CD4-positive, alpha-beta T cell (primary cell): ENCODE measurements around the gene VPS35. TPM values are rescaled to one million over a fixed set of nuclear protein-coding genes. Genes with fewer than 3 reads are reported as not detected.

Source experiments
- ATAC-seq: fragments of 200-7000 bp; cut with Tn5 transposase; one replicate; pipeline ENCODE4 v1.10.0; 2022; ENCODE audit warnings: mild to moderate bottlenecking; ENCODE audit not compliant: poor library complexity
- CTCF ChIA-PET: fragments of 350-600 bp; sonication (Branson Sonifier 250); formaldehyde crosslinking; loops from one replicate; lab custom pipeline; 2021; ENCODE audit warnings: antibody characterized with exemption, inconsistent platforms; lab: Charles Lee
- POLR2A ChIA-PET: fragments of 350-600 bp; sonication (Branson Sonifier 250); formaldehyde crosslinking; loops from one replicate; lab custom pipeline; 2021; ENCODE audit warnings: antibody characterized with exemption, inconsistent platforms; lab: Charles Lee
- DNase-seq, 14 experiments: peaks; one replicate each; pipeline ENCODE4 v3.0.0-alpha.2; 2013 to 2020; ENCODE audit warnings: mixed read lengths in 2 of 14
- H3K27ac ChIP-seq, 2 donors: one replicate each; pipeline versions ENCODE4 v1.5.1 to v1.7.0; 2013; ENCODE audit warnings: low read length in 2 of 2, low read depth in 1 of 2, mild to moderate bottlenecking in 1 of 2
- H3K27me3 ChIP-seq, 2 experiments: 1 replicate in 1 of 2; 2 replicates in 1 of 2; pipeline versions ENCODE4 v1.6.1 to v1.7.0; 2013; ENCODE audit warnings: low read length in 2 of 2, control low read depth in 1 of 2, mild to moderate bottlenecking in 1 of 2, moderate library complexity in 1 of 2; ENCODE audit not compliant: insufficient read depth in 2 of 2, control insufficient read depth in 1 of 2
- H3K36me3 ChIP-seq: one replicate; pipeline ENCODE4 v1.6.1; 2013; ENCODE audit warnings: low read length, control low read depth; ENCODE audit not compliant: insufficient read depth
- H3K4me1 ChIP-seq: one replicate; pipeline ENCODE4 v1.6.1; 2013; ENCODE audit warnings: low read length, control low read depth; ENCODE audit not compliant: insufficient read depth
- H3K4me3 ChIP-seq: one replicate; pipeline ENCODE4 v1.5.1; 2013; ENCODE audit warnings: mild to moderate bottlenecking, low read length, moderate library complexity
- H3K9me3 ChIP-seq, 2 experiments: 1 replicate in 1 of 2; 2 replicates in 1 of 2; pipeline versions ENCODE4 v1.6.1 to v1.7.0; 2013; ENCODE audit warnings: low read length in 2 of 2, mild to moderate bottlenecking in 2 of 2, control low read depth in 1 of 2, moderate library complexity in 1 of 2; ENCODE audit not compliant: control insufficient read depth in 1 of 2, insufficient read depth in 1 of 2
- H3K27ac Mint-ChIP-seq: one replicate; pipeline ENCODE4 v1.8.0; 2020; ENCODE audit warnings: mixed read lengths
- H3K27me3 Mint-ChIP-seq: one replicate; pipeline ENCODE4 v1.8.0; 2021; ENCODE audit warnings: mixed read lengths
- H3K36me3 Mint-ChIP-seq: one replicate; pipeline ENCODE4 v1.8.0; 2021; ENCODE audit warnings: low read depth, mixed read lengths
- H3K4me1 Mint-ChIP-seq: one replicate; pipeline ENCODE4 v1.8.0; 2021; ENCODE audit warnings: low read depth, mixed read lengths
- H3K4me3 Mint-ChIP-seq: one replicate; pipeline ENCODE4 v1.8.0; 2020; ENCODE audit warnings: mild to moderate bottlenecking, mixed read lengths
- H3K9me3 Mint-ChIP-seq: one replicate; pipeline ENCODE4 v1.8.0; 2020; ENCODE audit warnings: mixed read lengths
- intact Hi-C, 2 experiments: fragments of 100-400 bp; cut with DNase I in 1 of 2; cut with micrococcal nuclease in 1 of 2; formaldehyde crosslinking; loops; one replicate each; pipeline versions ENCODE4 v1.15.1 to v1.9.0; 2023 to 2025; cut with DNase I, micrococcal nuclease
- polyA plus RNA-seq, 2 donors: library from polyadenylated mRNA; unstranded; fragments of 120-200 nt; gene quantifications; one replicate each; pipeline ENCODE4 v1.2.1, GENCODE V29; 2013
- total RNA-seq, 174 experiments: library from RNA in 2 of 174; stranded (reverse) in 2 of 174; gene quantifications; one replicate each; pipeline ENCODE4 v1.2.3 and lab custom pipeline; 2021 to 2026
- TF ChIP-seq, protein P1 (sequence below): fragments of 200-600 bp; IDR thresholded peaks from one replicate; pipeline ENCODE4 v1.8.0; 2022; ENCODE audit warnings: antibody characterized with exemption, mild to moderate bottlenecking

The VPS35 gene
- 10 to 100 TPM; 34.6 to 44.1 TPM for total RNA-seq
- polyA plus RNA-seq (2013, experiment 1 of 2), result 44.8 TPM
- 44.4 TPM for polyA plus RNA-seq (2013, experiment 2 of 2)
- 62.8 to 366 (median 183) reads per million in 172 experiments for total RNA-seq (lab: John Stamatoyannopoulos, UW)

DNA sequence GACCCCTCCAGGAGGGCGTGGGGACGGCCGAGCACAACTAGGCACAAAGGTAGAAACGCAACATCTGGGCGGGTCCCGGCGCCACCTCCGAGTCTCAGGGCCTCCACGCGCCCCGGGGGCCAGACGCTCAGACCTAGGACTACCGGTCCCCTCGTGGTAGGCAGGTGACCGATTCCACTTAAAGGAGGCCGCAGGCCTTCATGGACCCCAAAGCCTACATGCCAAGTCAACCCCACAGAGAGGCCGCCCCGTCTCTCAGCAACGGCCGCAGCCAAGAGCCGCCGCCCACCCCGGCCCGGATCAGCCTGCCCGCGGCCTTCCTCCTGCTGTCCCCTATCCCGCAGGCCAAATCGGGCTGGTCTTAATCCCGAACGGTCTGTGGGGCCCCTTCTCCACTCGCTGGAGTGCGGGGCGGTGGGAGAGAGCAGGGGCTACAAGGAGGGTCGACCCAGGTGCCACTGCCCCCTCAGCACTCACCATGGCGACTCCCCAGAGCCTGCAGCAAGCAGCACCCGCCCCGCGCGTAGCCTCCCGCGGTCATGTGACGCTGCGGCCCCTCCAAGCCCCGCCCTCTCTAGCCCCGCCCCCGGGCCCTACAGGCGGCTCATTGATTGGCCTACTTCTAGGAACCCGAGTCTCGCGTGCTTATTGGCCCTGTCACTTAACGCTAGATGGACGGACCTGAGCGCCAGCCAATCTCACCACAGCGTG lies at the start of gene VPS35:
Gene VPS35 (minus strand): TSS at position 525 of the 711 bp plus-strand sequence. CDS start 45 bp downstream, at position 480.
- Histone ChIP-seq H3K36me3 (no peaks in the 10 kb centered on the region), H3K4me3 (peak within 1 kb of the TSS; percentile 94), H3K27me3 (no peaks in the 10 kb centered on the region), H3K27ac (peak within 1 kb of the TSS; percentile 91 to 98), H3K9me3 (no peaks in the 10 kb centered on the region), H3K4me1 (peaks cover 23% of the 10 kb centered on the region)
- DNase-seq (peak; percentile 98 to 100 (median 99)), ATAC-seq (peak; percentile 90)
- Mint-ChIP-seq H3K27me3 (no peaks in the 10 kb centered on the region), H3K27ac (no peak within 1 kb of the TSS), H3K4me1 (peaks cover 41% of the 10 kb centered on the region), H3K9me3 (no peaks in the 10 kb centered on the region), H3K4me3 (no peak within 1 kb of the TSS), H3K36me3 (peaks cover 6% of the 10 kb centered on the region)
- ChIA-PET CTCF (interaction anchor here (2.4 kb wide), 1 partner anchor 15 kb away, joined by 8 read pairs; no protein-coding TSS in a partner anchor), POLR2A (interaction anchor here (0.9 to 1.5 kb wide), 3 partner anchors 101 to 142 kb away, joined by 3 to 6 read pairs (median 3); partner anchors contain the start of gene C16orf87)
- intact Hi-C loops, result loop anchor here (1.0 to 10.0 kb wide), 8 partner anchors 142 to 1558 kb away; partner anchors contain the start of genes C16orf87 (in 2 of the 2), DNAJA2 (in 2 of the 2), ABCC11 (in 1 of the 2) and ITFG1 (in 1 of the 2)
- TF ChIP-seq, protein P1, sequence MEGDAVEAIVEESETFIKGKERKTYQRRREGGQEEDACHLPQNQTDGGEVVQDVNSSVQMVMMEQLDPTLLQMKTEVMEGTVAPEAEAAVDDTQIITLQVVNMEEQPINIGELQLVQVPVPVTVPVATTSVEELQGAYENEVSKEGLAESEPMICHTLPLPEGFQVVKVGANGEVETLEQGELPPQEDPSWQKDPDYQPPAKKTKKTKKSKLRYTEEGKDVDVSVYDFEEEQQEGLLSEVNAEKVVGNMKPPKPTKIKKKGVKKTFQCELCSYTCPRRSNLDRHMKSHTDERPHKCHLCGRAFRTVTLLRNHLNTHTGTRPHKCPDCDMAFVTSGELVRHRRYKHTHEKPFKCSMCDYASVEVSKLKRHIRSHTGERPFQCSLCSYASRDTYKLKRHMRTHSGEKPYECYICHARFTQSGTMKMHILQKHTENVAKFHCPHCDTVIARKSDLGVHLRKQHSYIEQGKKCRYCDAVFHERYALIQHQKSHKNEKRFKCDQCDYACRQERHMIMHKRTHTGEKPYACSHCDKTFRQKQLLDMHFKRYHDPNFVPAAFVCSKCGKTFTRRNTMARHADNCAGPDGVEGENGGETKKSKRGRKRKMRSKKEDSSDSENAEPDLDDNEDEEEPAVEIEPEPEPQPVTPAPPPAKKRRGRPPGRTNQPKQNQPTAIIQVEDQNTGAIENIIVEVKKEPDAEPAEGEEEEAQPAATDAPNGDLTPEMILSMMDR, result no peak

GRCh38 chr16:46737621-46738214 lies 48.7 kb upstream of the VPS35 start:
- TF ChIP-seq, protein P1, result no peak
- H3K9me3 Mint-ChIP-seq, result no peaks in the 10 kb centered on the region
- Histone ChIP-seq H3K27me3 (no peaks in the 10 kb centered on the region), H3K9me3 (no peaks in the 10 kb centered on the region), H3K36me3 (no peaks in the 10 kb centered on the region), H3K4me1 (no peaks in the 10 kb centered on the region), H3K4me3 (no peak overlapping the region), H3K27ac (no peak overlapping the region)
- H3K4me1 Mint-ChIP-seq, result no peaks in the 10 kb centered on the region
- H3K36me3 Mint-ChIP-seq, result no peaks in the 10 kb centered on the region
- no peaks in the 10 kb centered on the region for H3K27me3 Mint-ChIP-seq
- no peak for DNase-seq
- H3K27ac Mint-ChIP-seq, result no peak overlapping the region
- ChIA-PET CTCF (no interaction called here), POLR2A (no interaction called here)
- no peak overlapping the region for H3K4me3 Mint-ChIP-seq
- intact Hi-C loops, result no loop called here
- no peak for ATAC-seq

DNA sequence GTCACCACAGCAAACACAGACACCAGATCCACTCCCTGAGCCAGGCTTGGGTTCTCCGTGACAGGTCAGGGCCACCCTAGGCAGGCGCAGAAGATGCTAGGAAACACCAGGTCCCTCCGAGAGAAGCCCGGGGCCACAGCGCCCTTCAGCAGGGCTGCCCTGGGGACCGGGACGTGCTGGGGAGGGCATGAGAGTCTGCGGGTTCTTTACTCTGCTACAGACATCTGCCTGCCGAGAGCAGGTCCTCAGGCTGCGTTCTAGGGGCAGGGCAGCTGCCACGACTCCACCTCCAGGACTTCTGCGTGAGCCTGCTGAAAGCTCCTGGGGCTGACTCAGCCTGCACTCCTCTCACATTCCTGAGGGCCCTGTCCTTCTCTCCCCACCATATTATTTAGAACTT lies 47.7 kb upstream of the VPS35 start:
- no peaks in the 10 kb centered on the region for H3K9me3 Mint-ChIP-seq
- no peaks in the 10 kb centered on the region for H3K36me3 ChIP-seq
- H3K27ac ChIP-seq, result no peak overlapping the region
- H3K4me1 Mint-ChIP-seq, result no peaks in the 10 kb centered on the region
- no peaks in the 10 kb centered on the region for H3K36me3 Mint-ChIP-seq
- DNase-seq (no peak), ATAC-seq (no peak)
- no peaks in the 10 kb centered on the region for H3K27me3 Mint-ChIP-seq
- H3K4me3 ChIP-seq, result no peak overlapping the region
- TF ChIP-seq, protein P1, result no peak
- intact Hi-C loops, result no loop called here
- no peaks in the 10 kb centered on the region for H3K27me3 ChIP-seq
- H3K4me1 ChIP-seq, result no peaks in the 10 kb centered on the region
- POLR2A ChIA-PET, result no interaction called here
- H3K4me3 Mint-ChIP-seq, result no peak overlapping the region
- no peak overlapping the region for H3K27ac Mint-ChIP-seq
- H3K9me3 ChIP-seq, result no peaks in the 10 kb centered on the region
- CTCF ChIA-PET, result no interaction called here
